Measurements from ENCODE around the gene TBC1D2.

The TBC1D2 gene

GRCh38 chr9:98240475-98240874 lies 15.0 kb downstream of the TBC1D2 start:
- DNase-seq (ENCODE audit: low read depth), result no peak
- TF ChIP-seq MYC (IDR thresholded peaks at IDR 0.05; ENCODE audit: low read depth, low read length) (no peak), POLR2A (IDR thresholded peaks at IDR 0.05; ENCODE audit: extremely low read depth, insufficient read length) (no peak), MAX (IDR thresholded peaks at IDR 0.05; ENCODE audit: low read depth, low read length) (no peak), CTCF (IDR thresholded peaks at IDR 0.05; ENCODE audit: low read depth, low read length) (no peak)
- no peak overlapping the region for H3K4me3 ChIP-seq (ENCODE audit: low read depth, low read length)

- DNase-seq (ENCODE audit: low read depth), result peak; percentile 31
- TF ChIP-seq MAX (IDR thresholded peaks at IDR 0.05; ENCODE audit: low read depth, low read length) (no peak), POLR2A (IDR thresholded peaks at IDR 0.05; ENCODE audit: extremely low read depth, insufficient read length) (no peak), MYC (IDR thresholded peaks at IDR 0.05; ENCODE audit: low read depth, low read length) (no peak), CTCF (IDR thresholded peaks at IDR 0.05; ENCODE audit: low read depth, low read length) (no peak)
- H3K4me3 ChIP-seq (ENCODE audit: low read depth, low read length), result no peak overlapping the region
Observed at GRCh38 chr9:98236901-98237487, 18.5 kb downstream of the TBC1D2 start.

- TF ChIP-seq POLR2A (IDR thresholded peaks at IDR 0.05; ENCODE audit: extremely low read depth, insufficient read length) (no peak), CTCF (IDR thresholded peaks at IDR 0.05; ENCODE audit: low read depth, low read length) (no peak), MYC (IDR thresholded peaks at IDR 0.05; ENCODE audit: low read depth, low read length) (no peak), MAX (IDR thresholded peaks at IDR 0.05; ENCODE audit: low read depth, low read length) (no peak)
- no peak overlapping the region for H3K4me3 ChIP-seq (ENCODE audit: low read depth, low read length)
Observed at GRCh38 chr9:98235126-98235525, 20.3 kb downstream of the TBC1D2 start.

GRCh38 chr9:98234245-98234825 lies 21.1 kb downstream of the TBC1D2 start:
- H3K4me3 ChIP-seq (ENCODE audit: low read depth, low read length), result no peak overlapping the region
- TF ChIP-seq MAX (IDR thresholded peaks at IDR 0.05; ENCODE audit: low read depth, low read length) (no peak), MYC (IDR thresholded peaks at IDR 0.05; ENCODE audit: low read depth, low read length) (no peak), CTCF (IDR thresholded peaks at IDR 0.05; ENCODE audit: low read depth, low read length) (no peak), POLR2A (IDR thresholded peaks at IDR 0.05; ENCODE audit: extremely low read depth, insufficient read length) (no peak)
- DNase-seq (ENCODE audit: low read depth), result no peak

More at GRCh38 chr9:98235126-98235525, 20.3 kb downstream of the TBC1D2 start:
- DNase-seq (ENCODE audit: low read depth), result no peak

- no peak for TF ChIP-seq CTCF (IDR thresholded peaks at IDR 0.05; ENCODE audit: low read depth, low read length)
- no peak for TF ChIP-seq MYC (IDR thresholded peaks at IDR 0.05; ENCODE audit: low read depth, low read length)
- TF ChIP-seq POLR2A (IDR thresholded peaks at IDR 0.05; ENCODE audit: extremely low read depth, insufficient read length), result no peak
- no peak for TF ChIP-seq MAX (IDR thresholded peaks at IDR 0.05; ENCODE audit: low read depth, low read length)
- H3K4me3 ChIP-seq (ENCODE audit: low read depth, low read length), result no peak overlapping the region
- no peak for DNase-seq (ENCODE audit: low read depth)
Observed at GRCh38 chr9:98232926-98233325, 22.5 kb downstream of the TBC1D2 start.

Measured in NB4 (cell line).